Stimulated activated CD8-positive, alpha-beta memory T cell treated with anti-CD3 and anti-CD28 coated beads, Interleukin-4, amount 100 ng/mL, for 24 hours (primary cell): ENCODE results near the gene CELF4.

Experiments used
- DNase-seq: peaks from one replicate; pipeline ENCODE4 v3.0.0-alpha.2; 2020; ENCODE audit warnings: low read depth

CELF4 gene

DNA sequence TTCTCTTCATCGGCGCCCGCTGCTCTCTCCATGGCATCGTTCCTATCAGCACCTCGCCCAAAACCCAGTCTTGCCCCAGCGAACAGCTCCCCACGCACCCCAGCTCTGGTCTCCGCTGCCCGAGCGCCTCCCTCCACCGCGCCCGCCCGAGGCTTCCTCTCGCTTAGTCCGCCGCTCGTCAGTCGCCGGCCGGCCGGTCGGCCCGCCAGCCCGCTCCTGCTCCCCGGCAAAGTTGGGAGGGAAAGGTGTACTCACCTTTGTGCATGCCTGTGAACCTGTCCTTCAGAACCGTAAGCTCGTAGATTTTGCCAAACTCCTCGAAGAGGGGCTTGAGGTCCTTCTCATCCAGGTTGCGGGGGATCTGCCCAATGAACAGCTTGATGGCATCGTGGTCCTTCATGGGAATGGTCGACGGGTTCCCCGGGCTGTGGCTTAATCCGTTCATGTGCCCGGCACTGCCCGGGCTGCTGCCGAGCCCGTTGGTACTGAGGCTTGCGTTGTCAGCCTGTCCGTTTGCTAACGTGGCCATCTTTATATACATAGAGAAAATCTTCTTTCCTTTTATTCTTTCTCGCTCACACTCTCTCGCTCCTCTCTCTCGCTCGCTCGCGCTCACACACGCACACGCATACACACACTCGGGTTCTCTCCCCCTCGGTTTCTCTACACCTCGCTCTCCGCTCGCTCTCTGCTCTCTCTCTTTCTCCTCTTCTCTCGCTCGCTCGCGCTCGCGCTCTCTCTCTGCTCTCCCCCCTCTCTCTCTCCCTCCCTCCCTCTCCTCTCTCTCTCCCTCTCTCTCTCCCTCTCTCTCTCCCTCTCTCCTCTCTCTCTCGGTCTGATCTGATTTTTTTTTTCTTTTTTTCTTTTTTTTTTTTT, at the start of gene CELF4:
CELF4 (minus strand) TSS at position 698 of the 876 bp plus-strand sequence.
- DNase-seq = no peak

DNA sequence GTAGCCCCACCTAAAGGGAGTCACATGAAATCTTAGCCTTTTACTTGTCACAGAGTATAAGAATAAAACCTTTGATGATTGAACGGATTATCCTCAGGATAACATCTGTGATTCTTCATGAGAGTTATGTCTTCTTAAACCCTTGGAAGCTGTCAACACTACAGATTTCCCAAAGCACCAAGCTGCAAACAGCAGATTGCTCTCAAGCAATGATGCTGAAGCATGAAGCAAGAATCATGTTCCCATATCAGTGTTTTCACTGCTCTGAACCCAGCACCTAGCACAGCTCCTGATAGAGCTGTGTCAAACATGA, 47.6 kb upstream of the CELF4 start:
- no peak for DNase-seq

DNA sequence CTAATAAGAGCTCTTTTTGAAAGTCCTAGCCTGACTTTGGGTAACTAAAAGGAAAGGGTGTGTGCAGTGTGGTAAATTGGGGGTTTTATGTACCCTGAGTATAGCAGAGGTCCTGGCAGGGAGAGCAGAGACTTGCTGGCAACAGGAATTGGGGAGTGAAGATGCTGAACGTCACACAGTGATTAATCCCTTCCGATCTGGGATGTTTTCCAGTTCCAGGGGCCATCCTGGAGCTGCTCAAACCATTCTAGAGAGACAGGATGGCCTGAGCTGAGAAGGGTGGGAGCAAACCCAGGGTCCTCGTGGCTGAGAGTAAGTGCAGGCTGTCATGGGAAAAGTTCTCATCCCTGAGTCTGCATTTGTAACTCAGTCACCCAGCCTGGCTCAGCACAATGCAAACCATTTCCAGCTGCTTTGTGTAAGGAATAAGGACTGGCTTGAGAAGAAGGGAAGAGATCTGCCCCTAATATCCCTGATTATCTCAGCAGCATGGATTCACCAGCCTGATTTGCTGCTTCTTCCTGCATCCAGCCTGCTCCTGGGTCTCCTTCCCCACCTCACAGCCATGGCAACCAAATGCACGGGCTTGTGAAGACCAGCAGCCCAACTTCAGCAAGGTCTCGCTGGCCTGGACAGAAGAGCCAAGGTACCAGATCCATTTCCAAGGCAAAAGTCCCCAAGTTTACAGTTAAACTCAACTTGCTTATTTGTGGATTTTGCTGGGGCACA, 47.1 kb upstream of the CELF4 start:
- no peak for DNase-seq

DNA sequence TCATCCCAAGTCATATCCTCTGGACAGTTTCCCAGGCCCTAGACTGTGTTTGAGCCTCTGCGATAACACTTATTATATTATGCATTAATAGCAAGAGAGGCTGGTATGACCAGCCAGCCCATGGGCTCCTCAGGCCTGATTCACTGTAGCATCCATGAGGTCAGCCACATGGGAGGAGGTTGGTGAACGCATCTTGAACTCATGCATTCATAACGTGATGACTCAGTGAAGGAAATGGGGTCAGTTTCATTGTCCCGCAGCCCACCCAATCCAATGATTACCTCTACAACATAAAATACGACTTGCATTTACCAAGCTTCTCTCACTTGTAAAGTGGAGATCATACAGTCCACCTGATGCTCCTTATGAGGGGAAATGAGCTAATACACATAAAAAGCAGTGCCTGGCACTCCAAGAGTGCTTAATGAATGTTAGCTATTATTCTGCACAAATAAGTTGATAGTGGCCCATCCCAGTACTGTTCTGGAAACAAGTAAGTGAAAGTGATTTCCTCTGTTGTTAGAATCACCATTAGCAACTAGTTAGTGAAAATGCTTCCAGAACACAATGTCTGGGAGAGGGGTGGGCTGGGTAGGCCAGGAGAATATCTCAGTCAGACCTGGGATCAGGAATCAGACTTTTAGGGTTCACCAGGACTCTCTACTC, 46.1 kb upstream of the CELF4 start:
- DNase-seq = no peak

DNA sequence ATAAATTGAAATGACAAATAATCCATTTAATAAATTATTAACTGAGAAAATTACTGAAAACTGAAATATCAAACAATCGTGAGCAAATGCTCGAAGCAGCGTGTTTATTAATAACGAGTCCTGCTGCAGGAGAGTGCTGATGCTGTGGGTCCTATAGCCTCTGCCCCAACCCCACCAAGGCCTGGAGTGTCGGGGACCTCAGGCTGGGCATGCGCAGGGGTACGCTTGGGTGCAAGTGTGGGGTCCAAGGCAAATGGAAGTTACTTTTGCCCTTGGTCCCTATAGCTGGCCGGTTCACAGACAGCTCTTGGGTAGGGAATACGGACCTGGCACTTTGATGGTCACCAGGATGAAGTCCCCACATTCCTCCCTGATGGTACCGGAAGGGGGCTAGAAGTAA, 43.3 kb upstream of the CELF4 start:
- no peak for DNase-seq

DNA sequence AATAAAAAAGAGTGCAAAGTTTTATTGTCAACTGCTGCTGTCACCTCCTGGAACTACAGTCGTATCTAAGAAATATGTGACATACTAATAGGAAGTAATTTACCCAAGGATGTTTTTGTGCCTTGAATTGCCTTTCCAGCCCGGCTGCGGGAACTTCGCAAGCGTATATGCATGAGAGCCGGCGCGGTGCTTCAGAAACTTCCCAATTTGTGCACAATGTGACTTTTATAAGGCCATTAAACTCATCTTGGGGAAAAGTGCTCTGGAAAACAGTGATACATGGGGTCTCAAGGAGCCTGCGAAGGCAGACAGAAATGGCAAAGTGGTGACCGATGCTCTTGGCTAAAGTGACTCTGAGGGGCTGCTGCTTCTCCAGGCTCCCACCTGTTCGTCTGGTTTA, 41.7 kb upstream of the CELF4 start:
- no peak for DNase-seq

DNA sequence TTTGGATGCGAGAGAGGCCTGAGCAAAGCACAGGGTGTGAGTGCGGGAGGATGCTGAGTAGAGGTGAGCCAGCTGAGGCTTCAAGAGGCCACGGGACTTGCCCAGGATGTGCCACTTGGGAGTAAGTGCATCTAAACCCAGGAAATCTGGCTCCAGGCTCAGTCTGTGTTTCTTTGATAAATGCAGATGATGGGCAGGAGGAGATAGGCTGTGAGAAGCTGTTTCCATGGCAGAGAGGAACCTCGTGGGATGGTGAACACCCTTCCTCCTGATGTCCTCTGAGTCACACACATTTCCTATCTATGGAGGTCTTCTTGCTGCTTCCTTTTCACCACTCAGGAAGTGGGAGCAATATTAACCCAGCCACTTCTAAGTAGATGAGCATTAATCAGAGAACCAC, 38.4 kb upstream of the CELF4 start:
- DNase-seq = no peak

DNA sequence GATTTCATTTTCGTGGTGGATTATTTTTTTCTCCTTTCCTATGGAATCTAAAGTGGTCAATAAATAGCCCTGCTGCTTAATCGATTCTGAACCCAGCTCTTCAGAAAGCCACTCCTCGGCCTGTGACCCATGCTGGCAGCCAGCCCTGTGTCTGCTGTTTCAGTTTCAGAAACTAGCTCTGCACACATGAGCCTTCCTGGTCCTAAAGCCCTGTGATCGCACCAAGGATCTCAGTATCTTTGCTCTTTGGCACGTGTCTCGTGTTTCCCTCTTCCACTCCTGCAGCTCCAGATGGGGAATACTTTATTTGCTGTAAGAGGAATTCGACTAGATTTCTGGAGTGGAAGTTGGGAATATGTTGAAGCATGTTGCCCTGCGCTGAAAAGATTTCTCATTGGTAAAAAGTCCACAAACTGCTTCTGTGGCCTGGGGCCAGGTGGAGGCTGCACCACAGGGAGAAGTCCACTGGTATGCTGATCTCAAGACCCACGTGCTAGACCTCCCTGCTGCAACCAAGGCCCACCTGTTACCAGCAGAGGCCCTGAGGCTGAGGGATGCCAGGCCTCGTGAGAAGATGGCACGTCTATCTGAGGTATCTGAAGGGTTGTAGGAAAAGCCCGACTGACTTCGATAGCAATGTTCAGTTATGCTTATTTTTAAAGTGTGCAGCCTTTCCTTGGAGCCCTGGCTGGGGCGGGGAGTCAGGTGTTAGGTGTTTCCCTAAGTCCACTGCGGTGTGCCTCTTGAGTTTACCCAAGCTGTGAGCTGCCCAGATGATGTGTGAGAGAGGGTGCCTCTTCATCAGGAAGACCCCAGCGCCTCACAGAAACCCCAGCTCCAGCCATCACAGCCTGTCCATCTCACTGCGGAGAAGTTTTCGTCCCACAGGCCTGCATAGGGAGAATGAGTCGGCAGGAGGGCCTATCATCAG, 33.6 kb upstream of the CELF4 start:
- no peak for DNase-seq

DNA sequence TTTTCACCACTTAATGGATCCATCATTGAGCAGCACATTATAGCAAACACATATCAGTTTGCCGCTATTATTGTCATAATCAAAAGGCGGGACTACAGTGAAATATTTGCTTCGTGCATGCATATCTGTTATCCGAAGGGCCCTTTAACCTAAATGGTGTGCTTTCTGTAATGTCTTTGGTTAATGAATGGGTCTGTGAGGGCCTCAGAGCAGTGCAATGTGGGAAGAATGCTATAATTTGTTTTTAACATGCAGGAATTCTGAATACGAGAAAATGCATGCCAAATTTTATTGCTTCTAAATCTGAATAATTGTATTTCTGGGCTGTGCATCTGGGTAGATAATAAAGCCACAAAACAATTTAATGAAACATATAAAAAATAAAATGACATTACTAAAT, 32.8 kb upstream of the CELF4 start:
- no peak for DNase-seq

DNA sequence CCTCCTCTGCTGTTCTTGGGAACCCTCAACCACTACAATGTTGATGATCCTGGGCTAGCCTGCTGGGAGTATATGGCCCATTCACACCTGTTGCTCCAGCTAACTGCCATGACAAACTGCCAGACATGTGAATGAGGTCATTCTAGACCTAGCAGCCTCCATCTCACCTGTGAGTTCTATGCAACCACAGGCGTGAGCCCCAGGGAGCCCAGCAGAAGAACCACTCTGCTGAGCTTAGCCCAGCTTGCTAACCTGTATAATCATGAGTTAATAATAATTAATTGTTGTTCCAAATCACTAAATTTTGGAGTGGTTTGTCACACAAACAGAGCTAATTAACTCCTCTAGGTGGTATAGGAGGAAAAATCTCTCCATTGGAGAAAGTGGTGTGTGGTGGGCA, 24.7 kb upstream of the CELF4 start:
- DNase-seq = no peak

DNA sequence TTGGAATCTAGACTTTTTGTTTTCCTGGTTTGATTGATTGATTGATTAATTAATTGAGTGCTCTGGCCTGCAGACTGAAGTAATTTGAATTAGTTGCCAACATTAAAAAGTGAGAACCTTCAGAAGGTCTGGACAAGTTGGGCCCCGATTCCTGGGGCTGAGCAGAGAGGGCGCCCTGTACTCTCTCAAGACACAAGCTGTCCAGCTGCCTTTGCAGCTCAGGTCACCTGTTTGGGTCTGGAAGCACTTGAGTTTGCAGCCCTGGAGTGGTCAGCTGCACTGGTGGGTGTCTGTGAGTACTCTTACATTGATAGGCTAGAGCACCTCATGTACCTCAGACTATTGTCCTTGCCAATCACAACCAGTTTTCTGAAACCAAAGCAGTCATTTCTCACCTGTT, 22.7 kb upstream of the CELF4 start:
- DNase-seq = no peak

DNA sequence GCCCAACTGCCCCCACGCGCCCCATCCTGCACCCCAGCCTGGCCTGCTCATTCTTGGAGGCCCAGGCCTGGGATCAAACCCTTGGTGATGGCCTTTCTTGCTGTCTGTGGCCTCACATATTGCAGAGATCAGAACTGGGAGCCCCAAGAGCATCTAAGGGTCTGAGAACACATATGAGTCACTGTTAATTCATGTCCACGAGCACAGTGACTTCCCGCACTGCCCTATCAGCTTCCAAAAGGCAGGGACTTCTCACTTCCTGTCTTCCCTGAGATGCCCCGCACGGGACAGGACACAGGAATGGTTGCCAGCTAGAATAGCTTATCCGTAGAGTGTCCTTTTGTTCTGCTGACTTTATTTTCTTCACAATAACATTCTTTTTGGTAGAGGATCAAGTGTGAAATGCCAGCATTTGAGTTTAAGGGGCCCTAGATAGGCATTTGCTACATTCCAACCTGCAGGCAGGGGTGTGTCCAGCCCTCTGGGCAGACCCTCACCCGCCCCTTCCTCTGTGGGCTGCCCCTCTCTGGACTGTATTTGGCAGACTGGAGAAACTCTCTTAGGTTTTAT, 21.1 kb upstream of the CELF4 start:
- no peak for DNase-seq

DNA sequence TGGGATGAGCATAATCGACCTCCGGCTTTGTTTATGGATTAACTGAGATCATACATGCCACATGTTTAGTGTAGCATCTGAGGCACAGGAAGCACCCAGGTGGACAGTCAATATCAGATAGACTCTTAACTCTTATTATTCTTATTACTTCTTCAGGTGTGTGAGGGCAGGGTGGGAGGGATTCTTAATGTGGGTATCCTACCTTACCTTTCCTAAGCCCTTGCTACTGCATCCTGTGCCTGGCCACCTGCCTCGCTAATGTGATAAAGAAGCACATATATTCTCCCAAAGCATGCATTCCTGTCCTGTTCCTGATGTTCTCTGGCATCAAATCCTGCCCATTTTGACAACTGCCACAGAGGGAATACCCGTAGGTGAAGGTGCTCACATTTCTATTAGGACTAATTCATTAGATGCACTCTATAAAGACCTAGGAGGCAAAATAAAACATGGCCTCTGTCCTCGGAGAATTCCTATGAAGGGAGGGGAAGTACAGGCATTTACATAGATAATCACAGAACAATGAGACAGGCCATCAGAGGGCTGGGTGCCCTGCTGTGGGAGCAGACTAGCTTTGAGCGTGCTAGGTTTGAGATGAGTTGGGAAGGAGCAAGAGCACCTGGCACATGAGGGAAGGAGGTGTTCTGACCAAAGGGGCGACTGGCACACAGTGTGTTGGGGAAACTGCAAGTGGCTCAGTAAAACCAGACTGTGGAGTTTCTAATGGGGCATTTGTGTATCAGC, 19.5 kb upstream of the CELF4 start:
- no peak for DNase-seq

DNA sequence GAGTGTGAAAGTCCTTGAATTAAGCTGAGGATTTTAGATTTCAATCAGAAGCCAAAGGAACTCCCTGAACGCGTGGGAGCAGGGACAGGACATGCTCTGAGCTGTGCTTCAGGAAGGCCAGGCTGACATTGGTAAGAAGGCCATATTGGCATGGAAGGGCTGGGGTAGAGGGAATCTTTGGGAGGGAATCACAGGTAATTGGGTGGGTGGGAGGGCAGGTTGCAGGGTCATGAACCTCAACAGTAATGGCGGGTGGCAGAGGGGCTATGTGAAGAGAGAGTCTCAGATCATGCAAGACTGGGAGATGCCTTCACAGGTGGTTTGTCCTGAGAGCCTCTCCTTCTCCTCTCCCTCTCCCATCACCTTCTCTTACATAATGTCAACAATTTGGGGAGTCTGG, 18.6 kb upstream of the CELF4 start:
- no peak for DNase-seq

DNA sequence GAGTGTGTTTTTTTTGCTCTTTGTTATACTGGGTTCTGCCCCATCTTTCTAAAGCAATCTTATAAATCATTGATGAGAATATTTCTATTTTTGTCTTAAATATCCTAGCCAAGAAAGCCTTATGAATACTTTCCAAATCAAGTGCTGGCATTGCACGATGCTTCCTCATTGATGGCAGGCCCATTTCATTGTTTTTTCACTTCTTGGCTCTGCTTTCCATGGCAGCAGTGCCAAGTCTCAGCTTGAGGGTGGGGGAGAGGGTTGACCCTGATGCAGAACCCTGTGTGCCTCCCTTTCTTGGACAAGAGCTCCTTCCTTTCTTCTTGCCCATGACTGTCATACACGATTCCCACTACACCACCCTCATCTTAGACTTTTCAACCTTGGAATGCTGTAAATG, 16.7 kb upstream of the CELF4 start:
- DNase-seq = no peak

DNA sequence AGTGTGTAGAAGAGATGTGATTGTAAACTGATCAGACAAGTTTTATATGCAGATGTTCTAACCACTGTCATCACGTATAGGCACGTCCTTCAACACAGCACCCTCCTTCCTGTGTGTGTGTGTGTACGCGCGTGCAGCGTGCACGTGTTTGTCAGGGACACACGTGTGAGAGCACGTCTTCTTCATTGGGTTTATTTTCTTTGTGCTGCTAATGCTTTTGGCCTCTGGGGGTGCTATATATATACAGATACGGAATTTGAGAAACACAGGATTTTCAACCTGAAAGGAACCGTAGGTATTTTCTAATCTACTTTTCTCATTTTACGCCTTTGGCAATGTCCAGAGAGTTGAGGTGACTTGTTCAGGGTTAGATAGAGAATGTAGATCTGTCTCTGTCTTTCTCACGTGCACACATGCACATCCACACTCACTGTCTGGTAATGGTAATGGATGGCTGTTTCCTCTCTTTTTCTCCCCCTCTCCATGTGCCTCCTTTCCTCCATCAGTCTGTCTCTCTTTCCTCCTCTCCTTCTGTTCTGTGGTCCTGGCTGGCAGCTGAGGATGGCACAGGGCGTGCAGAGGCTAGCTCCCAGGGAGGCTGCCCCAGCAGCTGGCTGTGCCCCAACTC, 13.4 kb upstream of the CELF4 start:
- DNase-seq = no peak

DNA sequence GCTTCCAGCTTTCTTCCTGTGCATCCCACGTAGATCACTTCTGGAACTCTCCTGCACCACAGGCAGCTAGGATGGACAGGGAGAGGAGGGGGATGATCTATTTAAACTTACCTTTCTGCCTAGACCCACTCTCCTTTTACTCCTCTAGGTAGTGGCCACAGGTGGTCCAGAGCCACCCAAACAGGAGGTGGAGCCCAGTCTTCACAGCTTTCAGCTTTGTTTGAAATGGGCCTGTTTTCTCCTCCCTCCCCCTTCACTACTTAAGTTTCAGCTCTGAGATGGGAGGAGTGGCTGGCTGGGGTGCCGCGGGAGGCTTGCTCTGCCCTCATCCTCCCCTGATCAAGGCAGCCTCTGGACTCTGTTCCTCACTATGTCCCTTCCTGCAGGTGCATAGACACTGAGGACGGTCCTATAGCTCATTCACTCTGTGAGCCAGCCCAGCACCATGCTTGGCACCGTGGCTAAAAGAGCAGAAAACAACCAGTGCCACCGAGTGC, 12.6 kb upstream of the CELF4 start:
- no peak for DNase-seq

DNA sequence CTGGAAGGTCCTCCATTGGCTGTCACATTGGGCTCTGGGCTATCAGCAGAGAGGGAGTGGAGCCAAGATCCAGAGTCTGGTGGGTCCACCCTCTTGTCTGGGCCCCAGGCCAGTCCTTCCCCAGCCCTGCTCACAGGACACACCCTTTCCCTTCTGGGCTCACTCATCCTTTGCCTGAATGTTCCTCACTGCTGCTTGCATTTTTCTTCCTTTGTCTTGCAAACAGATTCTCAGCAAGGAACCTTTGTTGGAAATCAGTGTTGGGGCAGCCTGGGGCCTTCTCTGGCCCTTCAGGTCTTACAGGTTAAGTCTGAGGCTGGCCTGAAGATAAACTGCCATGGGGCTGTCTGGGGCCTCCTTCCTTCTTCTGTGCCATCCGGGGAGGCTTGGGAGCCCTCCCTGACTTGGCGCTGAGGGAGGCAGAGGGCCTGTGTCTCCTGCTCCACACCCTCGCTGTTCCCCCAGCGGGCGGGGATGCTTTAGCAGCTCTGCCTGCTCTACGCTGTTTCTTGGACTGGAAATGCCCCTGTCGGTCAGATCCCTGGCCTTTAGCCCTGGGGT, 11.5 kb upstream of the CELF4 start:
- DNase-seq = no peak

DNA sequence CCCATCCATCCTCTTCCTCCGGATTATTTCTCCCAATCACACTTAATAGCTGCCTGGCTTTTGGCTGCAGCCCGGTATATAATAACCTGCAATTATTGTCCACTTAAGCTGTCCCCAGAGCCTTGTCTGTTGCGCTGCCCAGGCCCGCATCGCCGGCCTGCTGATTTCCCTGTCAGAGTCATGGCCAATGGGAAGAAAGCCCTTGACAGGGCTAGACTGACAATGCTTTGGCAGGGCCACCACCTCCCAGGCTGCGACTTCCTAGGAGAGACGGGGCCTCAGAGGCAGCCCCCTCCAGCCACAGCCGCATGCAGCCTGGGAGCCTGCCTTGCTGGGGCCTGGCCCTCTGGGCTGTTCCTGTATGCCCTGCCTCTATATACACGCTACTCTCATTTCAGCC, 10.0 kb upstream of the CELF4 start:
- DNase-seq = no peak

DNA sequence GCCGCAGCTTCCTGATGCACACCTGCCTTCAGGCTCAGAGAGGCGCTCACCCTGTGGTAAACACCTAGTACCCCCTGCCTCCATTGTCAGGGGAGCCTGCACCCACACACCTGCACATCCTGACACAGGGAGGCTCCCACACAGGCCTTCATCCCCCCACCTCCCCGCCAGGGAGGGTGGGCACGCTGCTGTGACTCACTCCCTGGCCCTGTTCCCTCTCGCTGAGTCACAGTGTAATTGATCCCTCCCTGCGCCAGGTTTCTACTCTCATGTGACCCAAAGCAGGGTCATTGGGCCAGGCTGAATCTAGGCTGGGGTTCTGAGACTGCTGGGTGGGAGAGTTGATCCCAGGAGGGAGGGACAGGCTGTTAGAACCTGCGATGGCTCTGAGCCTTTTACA, 8.5 kb upstream of the CELF4 start:
- DNase-seq = no peak
